ENCODE measurements around the gene HTRA1.

The HTRA1 gene

DNA sequence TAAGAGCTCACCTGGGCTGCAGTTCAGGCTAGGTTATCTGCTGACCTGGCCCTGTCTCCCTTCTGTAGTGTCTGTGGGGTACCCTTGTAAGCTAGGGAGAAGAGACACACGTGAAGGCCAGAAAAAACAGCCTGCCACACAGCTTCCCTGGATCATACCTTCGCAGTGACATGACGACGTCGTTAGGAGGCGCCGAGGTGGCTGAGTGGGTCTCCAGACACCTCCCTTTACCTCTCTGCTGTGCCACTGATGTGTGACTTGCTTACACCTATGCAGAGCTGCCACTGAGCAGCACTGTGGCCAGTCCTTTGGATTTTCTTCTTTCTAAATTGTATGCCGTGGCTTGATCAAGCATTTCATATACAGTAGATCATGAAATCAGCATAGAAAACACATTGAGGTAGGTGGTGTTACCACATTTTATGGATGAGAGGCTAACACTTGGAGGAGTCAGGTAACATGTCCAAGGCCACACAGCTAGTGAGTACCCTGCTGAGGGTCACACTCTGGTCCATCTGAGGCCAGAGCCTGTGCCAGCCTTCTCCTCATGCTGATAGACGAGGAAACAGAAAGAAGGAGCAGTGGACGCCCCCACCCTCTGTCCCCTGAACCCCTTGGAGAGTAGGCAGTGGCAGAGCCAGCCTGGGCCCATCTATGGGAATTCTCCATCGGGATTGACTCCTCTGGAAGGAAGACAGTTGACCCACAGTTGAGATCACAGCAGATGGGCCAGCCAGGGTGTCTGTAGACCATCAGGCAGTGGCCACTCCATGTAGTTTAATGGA lies 23.1 kb downstream of the HTRA1 start:
- Histone ChIP-seq H2AK5ac (ENCODE audit: low read length, severe bottlenecking) (no peak overlapping the region), H2BK120ac (ENCODE audit: low read depth, low read length) (peak overlapping the region; percentile 78), H3K27ac (ENCODE audit: low read length, poor library complexity, severe bottlenecking) (no peak overlapping the region), H3K79me1 (replicated peaks; ENCODE audit: low read length, poor library complexity, severe bottlenecking) (peaks cover 17% of the 10 kb centered on the region), H4K91ac (ENCODE audit: low read length) (peak overlapping the region; percentile 73), H2BK12ac (ENCODE audit: low read length in 2 of 2) (peak overlapping the region; percentile 44 to 96), H3K27me3 (ENCODE audit: control insufficient read depth in 1 of 2, insufficient read depth in 1 of 2, low read length in 2 of 2) (peaks cover 0 to 4% of the 10 kb centered on the region in 2 experiments), H3K36me3 (ENCODE audit: control insufficient read depth in 1 of 2, insufficient read depth in 2 of 2, low read depth in 1 of 2, low read length in 2 of 2) (peaks cover 5 to 84% of the 10 kb centered on the region in 2 experiments), H2BK15ac (ENCODE audit: low read depth, poor library complexity, severe bottlenecking) (no peak overlapping the region), H3K4me3 (ENCODE audit: insufficient read depth in 1 of 2, low read depth in 1 of 2, low read length in 2 of 2) (no peak overlapping the region), H2AFZ (ENCODE audit: low read depth, low read length) (no peak overlapping the region), H4K8ac (ENCODE audit: low read length) (peak overlapping the region; percentile 19), H3K9ac (ENCODE audit: low read length) (no peak overlapping the region), H2BK5ac (ENCODE audit: low read depth, low read length, poor library complexity, severe bottlenecking) (no peak overlapping the region), H3K18ac (ENCODE audit: low read depth in 1 of 2, low read length in 2 of 2) (peak overlapping the region; percentile 76 to 92), H3K9me3 (ENCODE audit: control insufficient read depth, low read length) (no peaks in the 10 kb centered on the region), H3K4ac (ENCODE audit: low read depth in 1 of 2, low read length in 2 of 2) (peak overlapping the region; percentile 52 to 74), H3K14ac (ENCODE audit: low read length in 2 of 2) (no peak overlapping the region), H3K23ac (ENCODE audit: low read length in 2 of 2) (no peak overlapping the region), H3K4me1 (ENCODE audit: control insufficient read depth, insufficient read depth, low read depth, low read length) (peaks cover 9% of the 10 kb centered on the region), H3K4me2 (ENCODE audit: low read length, poor library complexity, severe bottlenecking) (no peak overlapping the region)
- DNase-seq, result no peak
- 84% methylated on average over 10 of the region's 11 CpGs for WGBS

DNA sequence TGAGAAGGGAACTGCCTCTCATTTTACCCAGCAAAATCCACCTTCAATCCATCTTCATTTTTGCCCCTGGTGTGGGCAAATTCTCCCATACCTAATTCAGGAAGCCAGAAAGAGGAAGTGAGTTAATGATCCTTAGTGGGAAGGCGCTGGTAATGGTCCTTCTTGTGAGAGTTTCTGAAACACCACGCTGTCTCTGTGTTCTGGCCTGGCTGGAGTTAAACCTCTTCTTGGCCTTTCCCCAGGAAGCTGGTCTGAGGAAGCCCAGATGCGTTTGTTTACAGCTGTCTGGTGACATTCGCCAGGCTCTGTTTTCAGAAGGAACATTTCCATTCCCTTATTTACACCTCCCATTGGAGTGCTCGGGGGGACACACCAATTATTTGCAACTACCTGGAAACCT lies 24.3 kb downstream of the HTRA1 start:
- H3K4me1 ChIP-seq (ENCODE audit: control insufficient read depth, insufficient read depth, low read depth, low read length), result peaks cover 9% of the 10 kb centered on the region
- peak overlapping the region; percentile 62 to 85 for H3K4ac ChIP-seq (ENCODE audit: low read depth in 1 of 2, low read length in 2 of 2)
- peak overlapping the region; percentile 54 for H2BK120ac ChIP-seq (ENCODE audit: low read depth, low read length)
- peak overlapping the region; percentile 18 for H3K9ac ChIP-seq (ENCODE audit: low read length)
- H3K27me3 ChIP-seq (ENCODE audit: control insufficient read depth in 1 of 2, insufficient read depth in 1 of 2, low read length in 2 of 2), result peaks cover 0 to 4% of the 10 kb centered on the region in 2 experiments
- peak overlapping the region; percentile 97 for H4K8ac ChIP-seq (ENCODE audit: low read length)
- no peak overlapping the region for H3K23ac ChIP-seq (ENCODE audit: low read length in 2 of 2)
- peak; percentile 91 for DNase-seq
- H2BK15ac ChIP-seq (ENCODE audit: low read depth, poor library complexity, severe bottlenecking), result no peak overlapping the region
- H3K9me3 ChIP-seq (ENCODE audit: control insufficient read depth, low read length), result no peaks in the 10 kb centered on the region
- peak overlapping the region; percentile 94 to 95 for H2BK12ac ChIP-seq (ENCODE audit: low read length in 2 of 2)
- H2BK5ac ChIP-seq (ENCODE audit: low read depth, low read length, poor library complexity, severe bottlenecking), result no peak overlapping the region
- peaks cover 15% of the 10 kb centered on the region for H3K79me1 ChIP-seq (replicated peaks; ENCODE audit: low read length, poor library complexity, severe bottlenecking)
- no peak overlapping the region for H2AK5ac ChIP-seq (ENCODE audit: low read length, severe bottlenecking)
- peak overlapping the region in 1 of 2 experiments; percentile 26 for H3K4me3 ChIP-seq (ENCODE audit: insufficient read depth in 1 of 2, low read depth in 1 of 2, low read length in 2 of 2)
- peaks cover 8 to 81% of the 10 kb centered on the region in 2 experiments for H3K36me3 ChIP-seq (ENCODE audit: control insufficient read depth in 1 of 2, insufficient read depth in 2 of 2, low read depth in 1 of 2, low read length in 2 of 2)
- no peak overlapping the region for H3K14ac ChIP-seq (ENCODE audit: low read length in 2 of 2)
- WGBS, result 5% methylated on average over 4 of the region's 5 CpGs
- H3K18ac ChIP-seq (ENCODE audit: low read depth in 1 of 2, low read length in 2 of 2), result peak overlapping the region; percentile 87 to 96
- no peak overlapping the region for H3K27ac ChIP-seq (ENCODE audit: low read length, poor library complexity, severe bottlenecking)
- H2AFZ ChIP-seq (ENCODE audit: low read depth, low read length), result no peak overlapping the region
- peak overlapping the region; percentile 92 for H4K91ac ChIP-seq (ENCODE audit: low read length)
- H3K4me2 ChIP-seq (ENCODE audit: low read length, poor library complexity, severe bottlenecking), result no peak overlapping the region

DNA sequence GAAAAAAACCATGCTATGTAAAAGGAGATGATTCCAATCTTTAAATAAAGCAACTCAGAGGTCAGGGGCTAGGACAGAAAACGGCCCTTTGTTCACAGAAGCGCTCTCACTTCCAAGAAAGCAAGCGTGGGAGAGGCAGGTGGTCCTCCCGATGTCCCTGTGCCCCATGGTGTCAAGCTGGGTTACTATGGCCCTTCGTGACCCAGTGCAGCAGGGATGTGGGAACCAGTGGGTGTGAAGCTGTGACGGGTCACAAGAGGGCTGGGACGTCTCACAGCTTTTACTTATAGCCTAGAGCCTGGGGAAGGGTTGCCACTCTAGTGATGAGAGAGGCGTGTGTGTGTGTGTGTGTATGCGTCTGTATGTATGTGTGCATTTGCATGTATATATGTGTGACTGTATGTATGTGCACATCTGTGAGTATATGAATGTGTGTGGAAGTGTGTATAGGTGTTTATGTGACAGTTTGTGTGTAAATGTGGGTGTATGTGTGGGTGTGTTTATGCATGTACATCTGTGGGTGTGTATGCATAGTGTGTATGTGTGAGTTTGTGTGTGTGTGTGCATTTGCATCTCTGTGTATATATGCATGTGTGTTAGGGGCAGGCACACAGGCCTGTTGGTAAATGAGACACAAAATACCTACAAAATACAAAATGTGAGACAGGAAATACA lies 25.2 kb downstream of the HTRA1 start:
- Histone ChIP-seq H3K18ac (ENCODE audit: low read depth in 1 of 2, low read length in 2 of 2) (peak overlapping the region; percentile 85 to 97), H2BK15ac (ENCODE audit: low read depth, poor library complexity, severe bottlenecking) (no peak overlapping the region), H3K23ac (ENCODE audit: low read length in 2 of 2) (peak overlapping the region in 1 of 2 experiments; percentile 6), H4K8ac (ENCODE audit: low read length) (peak overlapping the region; percentile 90), H3K4me3 (ENCODE audit: insufficient read depth in 1 of 2, low read depth in 1 of 2, low read length in 2 of 2) (no peak overlapping the region), H3K27ac (ENCODE audit: low read length, poor library complexity, severe bottlenecking) (no peak overlapping the region), H2BK5ac (ENCODE audit: low read depth, low read length, poor library complexity, severe bottlenecking) (no peak overlapping the region), H2AK5ac (ENCODE audit: low read length, severe bottlenecking) (no peak overlapping the region), H3K79me1 (replicated peaks; ENCODE audit: low read length, poor library complexity, severe bottlenecking) (peaks cover 13% of the 10 kb centered on the region), H3K36me3 (ENCODE audit: control insufficient read depth in 1 of 2, insufficient read depth in 2 of 2, low read depth in 1 of 2, low read length in 2 of 2) (peaks cover 15 to 82% of the 10 kb centered on the region in 2 experiments), H3K9me3 (ENCODE audit: control insufficient read depth, low read length) (no peaks in the 10 kb centered on the region), H2BK120ac (ENCODE audit: low read depth, low read length) (peak overlapping the region; percentile 74), H3K4me2 (ENCODE audit: low read length, poor library complexity, severe bottlenecking) (no peak overlapping the region), H3K4ac (ENCODE audit: low read depth in 1 of 2, low read length in 2 of 2) (peak overlapping the region; percentile 57 to 75), H4K91ac (ENCODE audit: low read length) (peak overlapping the region; percentile 98), H2BK12ac (ENCODE audit: low read length in 2 of 2) (peak overlapping the region; percentile 97 to 100), H3K27me3 (ENCODE audit: control insufficient read depth in 1 of 2, insufficient read depth in 1 of 2, low read length in 2 of 2) (peaks cover 0 to 4% of the 10 kb centered on the region in 2 experiments), H3K4me1 (ENCODE audit: control insufficient read depth, insufficient read depth, low read depth, low read length) (peaks cover 12% of the 10 kb centered on the region), H3K9ac (ENCODE audit: low read length) (peak overlapping the region; percentile 26), H2AFZ (ENCODE audit: low read depth, low read length) (no peak overlapping the region), H3K14ac (ENCODE audit: low read length in 2 of 2) (peak overlapping the region in 1 of 2 experiments; percentile 19)
- peak; percentile 48 for DNase-seq
- 40% methylated on average over 9 of the region's 9 CpGs for WGBS
